CD4-positive, alpha-beta T cell (primary cell): ENCODE results near the gene SLC37A1. TPM values are rescaled to one million over a fixed set of nuclear protein-coding genes. Genes with fewer than 3 reads are reported as not detected.

Experiments used
- ATAC-seq: fragments of 200-7000 bp; cut with Tn5 transposase; one replicate; pipeline ENCODE4 v1.10.0; 2022; ENCODE audit warnings: mild to moderate bottlenecking; ENCODE audit not compliant: poor library complexity
- CTCF ChIA-PET: fragments of 350-600 bp; sonication (Branson Sonifier 250); formaldehyde crosslinking; loops from one replicate; lab custom pipeline; 2021; ENCODE audit warnings: antibody characterized with exemption, inconsistent platforms; lab: Charles Lee
- POLR2A ChIA-PET: fragments of 350-600 bp; sonication (Branson Sonifier 250); formaldehyde crosslinking; loops from one replicate; lab custom pipeline; 2021; ENCODE audit warnings: antibody characterized with exemption, inconsistent platforms; lab: Charles Lee
- DNase-seq, 14 experiments: peaks; one replicate each; pipeline ENCODE4 v3.0.0-alpha.2; 2013 to 2020; ENCODE audit warnings: mixed read lengths in 2 of 14
- H3K27ac ChIP-seq, 2 donors: one replicate each; pipeline versions ENCODE4 v1.5.1 to v1.7.0; 2013; ENCODE audit warnings: low read length in 2 of 2, low read depth in 1 of 2, mild to moderate bottlenecking in 1 of 2
- H3K27me3 ChIP-seq, 2 experiments: 1 replicate in 1 of 2; 2 replicates in 1 of 2; pipeline versions ENCODE4 v1.6.1 to v1.7.0; 2013; ENCODE audit warnings: low read length in 2 of 2, control low read depth in 1 of 2, mild to moderate bottlenecking in 1 of 2, moderate library complexity in 1 of 2; ENCODE audit not compliant: insufficient read depth in 2 of 2, control insufficient read depth in 1 of 2
- H3K36me3 ChIP-seq: one replicate; pipeline ENCODE4 v1.6.1; 2013; ENCODE audit warnings: low read length, control low read depth; ENCODE audit not compliant: insufficient read depth
- H3K4me1 ChIP-seq: one replicate; pipeline ENCODE4 v1.6.1; 2013; ENCODE audit warnings: low read length, control low read depth; ENCODE audit not compliant: insufficient read depth
- H3K4me3 ChIP-seq: one replicate; pipeline ENCODE4 v1.5.1; 2013; ENCODE audit warnings: mild to moderate bottlenecking, low read length, moderate library complexity
- H3K9me3 ChIP-seq, 2 experiments: 1 replicate in 1 of 2; 2 replicates in 1 of 2; pipeline versions ENCODE4 v1.6.1 to v1.7.0; 2013; ENCODE audit warnings: low read length in 2 of 2, mild to moderate bottlenecking in 2 of 2, control low read depth in 1 of 2, moderate library complexity in 1 of 2; ENCODE audit not compliant: control insufficient read depth in 1 of 2, insufficient read depth in 1 of 2
- H3K27ac Mint-ChIP-seq: one replicate; pipeline ENCODE4 v1.8.0; 2020; ENCODE audit warnings: mixed read lengths
- H3K27me3 Mint-ChIP-seq: one replicate; pipeline ENCODE4 v1.8.0; 2021; ENCODE audit warnings: mixed read lengths
- H3K36me3 Mint-ChIP-seq: one replicate; pipeline ENCODE4 v1.8.0; 2021; ENCODE audit warnings: low read depth, mixed read lengths
- H3K4me1 Mint-ChIP-seq: one replicate; pipeline ENCODE4 v1.8.0; 2021; ENCODE audit warnings: low read depth, mixed read lengths
- H3K4me3 Mint-ChIP-seq: one replicate; pipeline ENCODE4 v1.8.0; 2020; ENCODE audit warnings: mild to moderate bottlenecking, mixed read lengths
- H3K9me3 Mint-ChIP-seq: one replicate; pipeline ENCODE4 v1.8.0; 2020; ENCODE audit warnings: mixed read lengths
- intact Hi-C, 2 experiments: fragments of 100-400 bp; cut with DNase I in 1 of 2; cut with micrococcal nuclease in 1 of 2; formaldehyde crosslinking; loops; one replicate each; pipeline versions ENCODE4 v1.15.1 to v1.9.0; 2023 to 2025; cut with DNase I, micrococcal nuclease
- total RNA-seq, 174 experiments: library from RNA in 2 of 174; stranded (reverse) in 2 of 174; gene quantifications; one replicate each; pipeline ENCODE4 v1.2.3 and lab custom pipeline; 2021 to 2026
- TF ChIP-seq, protein P1 (sequence below): fragments of 200-600 bp; IDR thresholded peaks from one replicate; pipeline ENCODE4 v1.8.0; 2022; ENCODE audit warnings: antibody characterized with exemption, mild to moderate bottlenecking

SLC37A1 gene
- total RNA-seq, 2 experiments from 2014 or later, result 16.4 to 16.7 TPM

DNA sequence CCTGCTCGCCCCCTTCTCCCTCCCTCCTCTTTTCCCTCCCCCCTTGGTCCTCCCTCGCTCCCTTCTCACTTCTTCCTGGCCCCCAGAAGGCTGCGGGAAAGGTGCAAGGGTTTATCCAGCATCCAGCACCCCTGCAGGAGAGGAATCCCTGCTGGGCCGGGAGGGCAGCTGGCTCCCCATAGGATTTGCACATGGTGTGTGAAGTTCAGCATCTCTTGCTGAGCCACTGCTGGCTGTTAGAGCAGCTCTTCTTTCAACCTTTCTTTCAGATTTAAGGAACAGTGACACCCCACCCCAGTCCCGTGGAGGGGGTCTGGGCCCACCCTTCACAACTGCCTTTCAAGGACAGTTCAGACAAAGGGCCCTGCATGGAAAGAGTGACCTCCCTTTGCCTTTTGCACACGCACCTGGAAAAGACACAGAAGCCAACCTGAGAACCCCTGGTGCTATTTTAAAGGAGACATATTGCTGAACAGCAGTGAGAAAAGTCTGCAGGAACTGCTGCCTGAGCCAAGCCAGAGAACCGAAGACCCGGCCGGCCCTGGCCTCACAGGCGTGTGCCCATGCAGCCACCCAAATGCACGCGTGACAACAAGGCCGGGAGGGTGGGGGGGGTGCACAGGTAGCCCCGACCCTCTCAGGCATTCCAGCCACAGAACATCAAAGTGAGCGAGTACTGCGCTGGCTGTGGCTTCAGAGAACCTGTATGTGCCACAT is 66.6 kb downstream of the SLC37A1 start:
- Mint-ChIP-seq H3K36me3 (peaks cover 35% of the 10 kb centered on the region), H3K27ac (no peak overlapping the region), H3K9me3 (no peaks in the 10 kb centered on the region), H3K4me1 (no peaks in the 10 kb centered on the region), H3K4me3 (no peak overlapping the region), H3K27me3 (no peaks in the 10 kb centered on the region)
- ATAC-seq (no peak), DNase-seq (peak in 1 of 14 experiments; percentile 27)
- H3K36me3 ChIP-seq, result peaks cover 5% of the 10 kb centered on the region
- ChIA-PET POLR2A (no interaction called here), CTCF (no interaction called here)
- no peaks in the 10 kb centered on the region for H3K27me3 ChIP-seq
- H3K27ac ChIP-seq, result no peak overlapping the region
- no peaks in the 10 kb centered on the region for H3K4me1 ChIP-seq
- no peak overlapping the region for H3K4me3 ChIP-seq
- intact Hi-C loops, result no loop called here
- H3K9me3 ChIP-seq, result peaks cover 0 to 12% of the 10 kb centered on the region in 2 experiments
- TF ChIP-seq, protein P1, sequence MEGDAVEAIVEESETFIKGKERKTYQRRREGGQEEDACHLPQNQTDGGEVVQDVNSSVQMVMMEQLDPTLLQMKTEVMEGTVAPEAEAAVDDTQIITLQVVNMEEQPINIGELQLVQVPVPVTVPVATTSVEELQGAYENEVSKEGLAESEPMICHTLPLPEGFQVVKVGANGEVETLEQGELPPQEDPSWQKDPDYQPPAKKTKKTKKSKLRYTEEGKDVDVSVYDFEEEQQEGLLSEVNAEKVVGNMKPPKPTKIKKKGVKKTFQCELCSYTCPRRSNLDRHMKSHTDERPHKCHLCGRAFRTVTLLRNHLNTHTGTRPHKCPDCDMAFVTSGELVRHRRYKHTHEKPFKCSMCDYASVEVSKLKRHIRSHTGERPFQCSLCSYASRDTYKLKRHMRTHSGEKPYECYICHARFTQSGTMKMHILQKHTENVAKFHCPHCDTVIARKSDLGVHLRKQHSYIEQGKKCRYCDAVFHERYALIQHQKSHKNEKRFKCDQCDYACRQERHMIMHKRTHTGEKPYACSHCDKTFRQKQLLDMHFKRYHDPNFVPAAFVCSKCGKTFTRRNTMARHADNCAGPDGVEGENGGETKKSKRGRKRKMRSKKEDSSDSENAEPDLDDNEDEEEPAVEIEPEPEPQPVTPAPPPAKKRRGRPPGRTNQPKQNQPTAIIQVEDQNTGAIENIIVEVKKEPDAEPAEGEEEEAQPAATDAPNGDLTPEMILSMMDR, result no peak

DNA sequence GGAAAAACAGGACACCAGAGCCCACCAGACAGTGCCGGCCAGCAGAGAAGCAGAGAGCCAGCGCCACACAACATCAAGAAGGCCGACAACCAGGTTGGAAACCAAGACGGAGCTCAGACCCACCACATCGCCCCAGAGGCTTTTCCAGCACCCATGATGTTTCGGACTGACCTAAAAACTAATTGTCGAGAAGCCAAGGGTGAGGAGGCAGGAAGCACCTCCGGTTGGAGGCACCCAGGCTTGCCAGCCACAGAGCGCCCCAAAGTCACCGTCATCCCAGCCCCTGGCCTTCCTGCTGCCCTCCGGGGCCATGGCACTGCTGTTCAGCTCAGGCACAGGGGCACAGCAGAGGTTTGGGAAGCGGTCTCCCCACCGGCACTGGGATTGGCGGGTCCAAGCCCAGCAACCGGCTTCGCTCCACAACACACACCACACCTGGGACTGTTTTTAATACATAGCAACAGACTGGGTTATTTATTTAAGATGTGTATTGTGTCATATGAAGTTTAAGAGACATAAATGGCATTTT is 67.2 kb downstream of the SLC37A1 start:
- CTCF ChIA-PET, result no interaction called here
- H3K4me3 ChIP-seq, result no peak overlapping the region
- ATAC-seq, result no peak
- Mint-ChIP-seq H3K36me3 (peaks cover 29% of the 10 kb centered on the region), H3K9me3 (no peaks in the 10 kb centered on the region), H3K4me3 (no peak overlapping the region), H3K4me1 (no peaks in the 10 kb centered on the region), H3K27me3 (no peaks in the 10 kb centered on the region), H3K27ac (no peak overlapping the region)
- no peaks in the 10 kb centered on the region for H3K4me1 ChIP-seq
- H3K9me3 ChIP-seq, result peaks cover 0 to 12% of the 10 kb centered on the region in 2 experiments
- no peak overlapping the region for H3K27ac ChIP-seq
- DNase-seq, result peak in 1 of 14 experiments; percentile 17
- H3K27me3 ChIP-seq, result no peaks in the 10 kb centered on the region
- no peaks in the 10 kb centered on the region for H3K36me3 ChIP-seq
- POLR2A ChIA-PET, result no interaction called here
- intact Hi-C loops, result no loop called here
- TF ChIP-seq, protein P1, result no peak

DNA sequence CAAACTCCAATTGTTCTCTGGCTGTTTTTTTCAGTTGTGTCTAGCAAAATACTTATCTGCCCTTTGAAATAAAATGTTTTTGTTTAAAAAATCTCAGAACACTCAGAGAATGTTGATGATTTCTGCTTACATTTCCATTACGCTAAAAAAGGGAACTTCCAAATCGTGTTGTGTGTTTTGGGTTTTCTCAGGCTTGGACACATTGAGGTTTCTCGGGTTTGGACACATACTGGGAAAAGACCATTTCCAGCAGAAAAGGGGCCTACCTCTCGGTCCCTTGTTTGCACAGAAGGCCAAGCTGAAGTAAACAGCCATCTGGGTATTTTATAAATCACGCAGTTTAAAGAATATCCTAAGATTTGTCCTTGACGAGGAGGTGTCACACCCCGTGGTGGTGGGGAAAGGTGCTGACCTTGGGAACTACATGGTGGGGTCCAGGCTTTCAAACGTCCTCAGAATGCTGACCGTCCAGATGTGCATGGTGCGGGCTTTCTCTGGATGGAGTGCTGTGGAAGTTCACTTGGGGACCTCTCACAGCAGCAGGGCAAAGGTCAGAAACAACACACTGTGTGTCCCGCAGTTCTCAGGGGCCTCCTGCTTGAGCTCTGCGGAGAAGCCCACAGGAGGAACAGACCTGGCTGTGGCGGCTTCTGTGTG is 67.8 kb downstream of the SLC37A1 start:
- no peaks in the 10 kb centered on the region for H3K9me3 Mint-ChIP-seq
- peaks cover 24% of the 10 kb centered on the region for H3K36me3 Mint-ChIP-seq
- no peak overlapping the region for H3K27ac Mint-ChIP-seq
- no peak for DNase-seq
- H3K4me3 ChIP-seq, result no peak overlapping the region
- peaks cover 0 to 6% of the 10 kb centered on the region in 2 experiments for H3K9me3 ChIP-seq
- no peaks in the 10 kb centered on the region for H3K36me3 ChIP-seq
- no peak overlapping the region for H3K4me3 Mint-ChIP-seq
- ATAC-seq, result no peak
- TF ChIP-seq, protein P1, result no peak
- intact Hi-C loops, result no loop called here
- no peaks in the 10 kb centered on the region for H3K4me1 ChIP-seq
- no peaks in the 10 kb centered on the region for H3K27me3 Mint-ChIP-seq
- H3K27ac ChIP-seq, result no peak overlapping the region
- CTCF ChIA-PET, result no interaction called here
- H3K27me3 ChIP-seq, result no peaks in the 10 kb centered on the region
- no peaks in the 10 kb centered on the region for H3K4me1 Mint-ChIP-seq
- POLR2A ChIA-PET, result no interaction called here
